Pulmonary artery endothelial cell (primary cell): ENCODE data around the gene SSPN. TPM values are rescaled to one million over a fixed set of nuclear protein-coding genes. Genes with fewer than 3 reads are reported as not detected.
"Not testable (repeated sequence)": the region's sequence is repeated elsewhere in the genome, so short reads cannot be mapped to it uniquely, and the experiment has no call there.

Source experiments
- DNase-seq: peaks from one replicate; pipeline ENCODE4 v3.0.0-alpha.2; 2011; ENCODE audit warnings: low read depth, low spot score
- total RNA-seq: library from RNA; depleted of rRNA; stranded (reverse); fragments of >200 nt; gene quantifications from 2 replicates; pipeline ENCODE4 v1.2.3, GENCODE V29; 2014

Gene SSPN
- total RNA-seq, 1 donor from 2014 or later = 1.1 TPM

- DNase-seq = no peak
Observed at GRCh38 chr12:26229910-26230309, 34.5 kb downstream of the SSPN start.

- DNase-seq = no peak
Observed at GRCh38 chr12:26231470-26231869, 36.1 kb downstream of the SSPN start.

DNA sequence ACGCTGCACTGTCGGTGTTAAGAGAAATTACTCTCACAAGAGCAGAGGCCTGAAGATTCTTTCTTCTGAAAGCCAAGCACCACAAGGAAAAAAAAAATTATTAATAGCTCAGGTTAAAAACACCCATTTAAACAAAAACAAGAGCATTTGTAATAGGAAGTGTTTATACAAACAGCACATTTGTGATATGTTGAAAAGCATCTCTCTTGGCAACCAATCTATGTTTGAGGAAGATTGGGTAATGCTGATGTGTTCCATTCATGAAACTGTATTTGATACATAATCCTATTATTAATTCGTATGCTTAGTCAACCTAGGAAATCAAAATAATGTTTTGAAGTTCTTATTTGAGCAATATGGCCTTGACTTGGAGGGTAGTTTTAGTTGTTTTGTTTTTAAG is 36.5 kb downstream of the SSPN start:
- no peak for DNase-seq

DNA sequence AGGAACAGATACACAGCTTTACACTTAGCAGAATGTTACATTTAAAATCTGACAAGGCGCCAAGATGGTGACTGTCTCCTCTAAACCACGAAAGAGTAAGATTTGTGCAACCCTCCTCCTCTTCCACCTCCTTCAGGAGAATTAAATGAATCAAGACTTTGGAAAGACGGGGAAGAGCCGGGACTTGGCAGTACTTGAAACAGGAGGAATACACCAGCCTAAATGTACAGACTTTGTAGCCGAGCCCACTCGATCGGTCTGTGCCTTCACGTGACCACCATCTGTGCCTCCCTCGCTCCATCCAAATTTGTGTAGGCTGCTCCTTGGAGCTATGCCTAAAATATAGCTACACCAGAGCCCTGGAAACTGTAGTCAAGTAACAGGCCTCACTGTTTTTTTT is 38.3 kb downstream of the SSPN start:
- DNase-seq = no peak

- not testable (repeated sequence) for DNase-seq
Observed at GRCh38 chr12:26235465-26235864, 40.1 kb downstream of the SSPN start.

- DNase-seq = no peak
Observed at GRCh38 chr12:26238341-26239121, 43.2 kb downstream of the SSPN start.

DNA sequence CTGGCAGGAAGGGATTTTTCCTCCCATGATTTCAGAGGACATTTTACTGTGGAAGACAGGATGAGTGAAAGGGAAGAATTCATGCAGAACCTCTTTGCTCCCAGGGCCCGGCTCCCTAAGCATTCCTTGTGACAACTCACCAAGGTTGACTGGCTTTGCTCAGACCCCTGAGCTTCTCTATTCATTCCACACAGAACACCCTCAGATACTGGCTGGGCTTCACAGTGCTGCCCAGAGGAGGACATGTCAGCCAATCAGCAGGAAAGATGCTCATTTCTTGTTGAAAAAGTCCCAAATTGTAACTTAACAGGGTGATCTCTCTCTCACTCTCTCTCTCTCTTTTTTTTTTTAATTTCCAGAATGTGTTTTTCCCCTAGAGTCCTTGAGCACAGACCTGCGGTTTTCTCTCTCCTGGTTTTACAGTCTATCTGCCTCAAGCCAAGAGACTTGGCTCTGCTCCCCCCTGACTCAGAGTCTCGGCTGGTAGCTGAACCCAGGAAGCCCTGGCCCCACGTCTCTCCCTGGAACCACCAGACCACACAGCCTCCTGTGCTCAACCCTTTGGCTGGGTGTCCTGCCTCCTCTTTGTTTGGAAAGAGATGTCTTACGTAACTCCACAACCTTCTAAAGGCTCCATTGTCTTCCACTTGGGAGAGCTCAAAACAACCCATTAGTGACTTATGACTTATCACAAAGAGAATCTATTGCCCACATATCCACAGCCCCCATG is 43.9 kb downstream of the SSPN start:
- no peak for DNase-seq

- no peak for DNase-seq
Observed at GRCh38 chr12:26239852-26240815, 44.8 kb downstream of the SSPN start.

GRCh38 chr12:26241080-26241479 is 45.7 kb downstream of the SSPN start:
- no peak for DNase-seq

GRCh38 chr12:26242683-26243082 is 47.3 kb downstream of the SSPN start:
- DNase-seq = no peak

GRCh38 chr12:26244503-26244902 is 49.1 kb downstream of the SSPN start:
- no peak for DNase-seq

DNA sequence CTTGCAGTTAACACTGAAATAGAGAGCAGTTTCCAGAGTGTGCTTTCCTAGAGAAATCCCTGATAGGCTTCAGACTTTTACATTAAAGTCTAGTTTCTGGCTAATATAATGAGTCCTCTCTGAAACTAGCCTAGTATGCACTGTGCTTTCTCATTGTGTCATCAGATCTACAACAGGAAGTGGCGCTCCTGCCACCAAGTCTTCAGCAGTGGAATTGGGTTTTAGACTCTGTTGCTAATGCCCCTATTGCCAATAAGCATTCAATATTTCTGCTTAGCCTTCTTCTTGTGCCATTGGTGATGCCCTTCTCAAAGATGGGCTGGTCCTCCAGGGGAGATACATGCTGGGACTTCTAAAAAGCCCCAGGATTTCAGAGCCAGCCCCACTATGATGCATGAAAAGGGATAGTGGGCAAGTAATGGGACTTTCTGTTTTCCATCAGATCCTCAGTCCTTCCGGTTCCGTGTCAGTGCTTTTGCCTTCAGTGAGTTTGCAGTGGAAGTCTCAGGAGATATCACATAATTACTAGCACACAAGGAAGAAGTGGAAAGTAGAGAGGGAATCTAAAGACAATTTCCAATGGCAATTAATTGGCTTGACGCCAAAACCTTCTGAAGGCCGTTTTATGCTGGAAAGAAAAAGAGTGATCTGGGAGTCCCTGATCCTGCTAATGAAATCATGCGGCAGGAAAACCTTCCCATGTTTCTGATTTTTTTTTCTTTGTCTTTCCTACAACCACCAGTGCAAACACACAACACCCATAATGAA is 50.0 kb downstream of the SSPN start:
- DNase-seq = no peak

DNA sequence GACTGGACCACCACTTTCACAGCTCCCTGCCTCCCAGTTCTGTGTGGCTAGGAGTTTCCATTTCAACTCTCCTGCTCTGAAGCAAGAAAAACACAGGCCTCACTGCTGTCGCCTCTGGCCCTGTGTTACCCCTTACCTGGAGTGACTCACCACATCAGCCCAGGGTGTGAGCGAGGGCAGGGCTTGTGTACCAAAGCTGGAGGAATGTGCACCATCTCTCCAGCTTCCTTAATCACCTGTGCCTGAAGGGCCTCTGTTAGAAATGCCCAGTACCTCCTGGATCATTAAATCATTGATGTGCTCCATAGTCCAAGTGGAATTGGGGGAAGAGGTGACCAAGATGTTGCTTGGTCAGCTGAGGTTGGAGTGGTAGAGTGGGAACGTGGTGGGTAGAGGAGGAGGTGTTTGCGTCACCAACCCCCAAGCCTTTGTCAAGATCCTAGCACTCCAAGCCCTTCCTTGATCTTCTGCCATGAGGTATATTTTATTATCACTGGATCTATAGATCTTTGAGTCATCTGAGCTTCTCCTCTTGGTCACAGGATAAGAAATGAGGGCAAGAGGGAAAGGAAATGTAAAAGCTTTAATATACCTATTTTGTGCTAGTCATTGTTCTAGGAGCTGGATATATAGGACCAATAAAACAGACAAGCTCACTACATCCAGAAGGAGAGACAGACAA is 51.3 kb downstream of the SSPN start:
- no peak for DNase-seq

DNA sequence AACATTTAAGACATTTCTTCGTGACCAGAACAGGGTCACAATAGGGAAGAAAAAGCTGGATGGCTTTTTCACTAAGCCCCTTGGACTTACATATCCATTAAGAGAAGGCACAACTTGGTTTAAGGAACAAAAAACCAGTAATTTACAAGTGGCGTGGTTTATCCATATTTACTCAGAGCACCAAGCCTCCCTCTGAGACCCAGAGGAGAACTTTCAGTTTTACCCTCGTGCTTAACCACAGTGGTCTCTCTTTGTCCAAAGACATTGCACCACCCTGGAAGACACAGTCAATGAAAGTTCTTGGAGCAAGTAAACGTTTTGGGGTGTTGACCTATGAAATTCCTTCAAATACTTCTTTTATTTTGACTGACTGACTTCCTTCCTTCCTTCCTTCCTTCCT is 52.5 kb downstream of the SSPN start:
- DNase-seq = no peak

GRCh38 chr12:26250801-26251200 is 55.4 kb downstream of the SSPN start:
- peak; percentile 40 for DNase-seq

DNA sequence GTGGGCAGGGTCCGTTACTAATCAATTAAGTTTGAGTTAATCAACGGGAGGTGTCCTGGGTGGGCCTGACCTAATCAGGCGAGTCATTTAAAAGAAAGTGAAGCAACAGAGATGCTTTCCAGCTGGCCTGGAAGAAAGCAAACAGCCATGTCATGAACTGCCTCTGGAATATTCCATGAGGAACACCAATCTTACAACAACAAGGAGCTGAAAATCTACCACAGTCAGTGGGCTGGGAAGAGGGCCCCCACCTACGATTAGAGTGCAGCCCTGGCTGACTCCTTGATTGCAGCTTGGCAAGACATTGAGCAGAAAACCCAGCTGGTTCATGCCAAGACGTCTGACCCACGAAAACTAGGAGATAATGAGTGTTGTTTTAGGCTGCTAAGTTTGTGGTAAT is 56.2 kb downstream of the SSPN start:
- no peak for DNase-seq

DNA sequence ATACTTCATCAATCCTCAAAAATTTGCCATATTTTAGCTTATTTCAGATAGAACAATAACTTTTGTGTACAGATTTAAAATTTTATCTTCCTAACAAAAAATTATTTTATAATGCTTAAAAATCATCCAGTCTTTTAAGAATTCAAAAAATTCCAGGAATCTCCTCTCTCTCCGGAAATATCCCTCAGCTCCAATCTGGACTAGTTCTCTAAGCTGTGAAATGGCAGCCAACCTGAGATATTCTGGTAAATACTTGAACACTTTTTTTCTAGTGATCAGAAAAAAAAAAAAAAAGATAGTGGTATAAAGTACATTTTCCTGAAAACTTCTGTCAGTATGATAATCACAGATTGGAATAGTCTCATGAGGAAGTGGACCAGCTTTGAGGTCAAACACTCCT is 57.6 kb downstream of the SSPN start:
- no peak for DNase-seq

- no peak for DNase-seq
Observed at GRCh38 chr12:26255893-26256645, 60.7 kb downstream of the SSPN start.

DNA sequence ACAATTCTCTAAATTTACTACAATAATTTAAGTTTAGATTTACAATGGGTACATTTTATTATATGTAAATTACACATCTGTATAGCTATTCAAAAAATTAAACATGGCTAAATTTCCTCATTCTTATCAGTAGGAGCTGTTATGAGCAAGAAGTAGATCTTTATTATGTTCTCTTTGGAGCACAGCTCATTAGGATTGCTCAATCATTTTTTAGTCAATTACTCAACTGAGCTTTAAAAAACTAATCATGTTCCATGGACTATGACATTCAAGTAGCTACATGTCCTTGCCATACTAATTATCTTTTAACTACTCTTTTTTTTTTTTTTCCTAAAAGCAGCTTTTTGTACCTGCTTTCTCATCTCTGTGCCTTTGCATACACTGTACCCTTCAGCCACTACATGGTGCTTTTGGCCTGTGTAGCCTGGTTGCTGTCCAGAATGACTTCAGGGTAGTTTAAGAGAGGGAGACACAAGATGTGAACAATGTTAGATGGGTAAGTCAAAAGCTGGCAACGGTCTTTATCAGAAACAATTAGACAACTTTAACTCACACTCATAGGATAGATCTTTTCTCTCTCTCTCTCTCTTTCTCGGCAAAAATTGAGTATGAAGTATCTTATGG is 69.0 kb downstream of the SSPN start:
- DNase-seq = no peak
